ENCODE data around the gene IGHMBP2.

GRCh38 chr11:68859123-68859522, 44.6 kb upstream of the IGHMBP2 start:
- no peak for TF ChIP-seq MAX (IDR thresholded peaks at IDR 0.05)
- no peak for TF ChIP-seq RBBP5 (IDR thresholded peaks at IDR 0.05; ENCODE audit: borderline replicate concordance, low read depth, low read length)
- TF ChIP-seq CTCF (IDR thresholded peaks at IDR 0.05; ENCODE audit: control extremely low read depth in 1 of 3, insufficient read depth in 1 of 3, low read depth in 1 of 3, low read length in 3 of 3): no peak

Data from H1 (cell line).